Fibroblast of skin of abdomen (primary cell): ENCODE data around the gene GRIP1.
"Not testable (repeated sequence)": the region's sequence is repeated elsewhere in the genome, so short reads cannot be mapped to it uniquely, and the experiment has no call there.

Experiments used
- DNase-seq: peaks from one replicate; pipeline ENCODE4 v3.0.0-alpha.2; 2013

GRIP1 gene

DNA sequence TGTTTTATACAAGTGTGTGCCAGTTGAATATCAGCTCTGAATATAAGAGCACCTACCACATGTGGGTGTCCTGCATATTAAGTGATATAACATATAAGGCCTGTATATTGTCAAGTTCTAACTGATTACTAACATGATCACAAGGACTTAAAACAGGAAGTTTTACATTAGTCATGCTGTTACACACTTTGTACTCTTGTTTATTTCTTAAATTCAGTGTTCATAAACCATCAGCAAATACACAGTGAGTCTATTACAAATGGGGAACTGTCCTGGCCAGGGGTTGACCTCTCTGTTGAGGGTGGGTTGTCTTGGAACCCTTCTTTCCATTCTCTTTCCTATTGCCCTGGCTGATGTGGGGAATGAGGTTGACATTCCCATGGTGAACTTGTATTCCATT lies 357.4 kb downstream of the GRIP1 start:
- DNase-seq = no peak

DNA sequence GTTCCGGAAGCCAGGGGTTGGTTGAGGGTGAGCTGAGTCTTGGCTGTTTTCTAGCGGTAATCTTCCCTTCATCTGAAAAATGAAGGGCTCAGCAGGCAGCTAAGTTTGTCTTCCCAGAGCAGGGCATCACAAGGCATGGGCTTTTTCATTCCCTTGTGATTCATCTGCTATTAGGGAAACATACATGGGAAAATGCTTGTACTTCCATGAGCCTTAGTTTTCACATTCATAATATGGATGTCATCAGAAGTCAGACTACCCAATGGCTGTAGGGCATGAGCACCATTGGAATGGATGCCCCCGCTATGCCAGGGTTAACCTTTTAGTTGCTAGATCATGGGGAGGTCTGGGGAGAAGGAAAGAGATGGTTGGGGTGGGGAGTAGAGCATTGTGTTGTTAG lies 357.9 kb downstream of the GRIP1 start:
- no peak for DNase-seq

DNA sequence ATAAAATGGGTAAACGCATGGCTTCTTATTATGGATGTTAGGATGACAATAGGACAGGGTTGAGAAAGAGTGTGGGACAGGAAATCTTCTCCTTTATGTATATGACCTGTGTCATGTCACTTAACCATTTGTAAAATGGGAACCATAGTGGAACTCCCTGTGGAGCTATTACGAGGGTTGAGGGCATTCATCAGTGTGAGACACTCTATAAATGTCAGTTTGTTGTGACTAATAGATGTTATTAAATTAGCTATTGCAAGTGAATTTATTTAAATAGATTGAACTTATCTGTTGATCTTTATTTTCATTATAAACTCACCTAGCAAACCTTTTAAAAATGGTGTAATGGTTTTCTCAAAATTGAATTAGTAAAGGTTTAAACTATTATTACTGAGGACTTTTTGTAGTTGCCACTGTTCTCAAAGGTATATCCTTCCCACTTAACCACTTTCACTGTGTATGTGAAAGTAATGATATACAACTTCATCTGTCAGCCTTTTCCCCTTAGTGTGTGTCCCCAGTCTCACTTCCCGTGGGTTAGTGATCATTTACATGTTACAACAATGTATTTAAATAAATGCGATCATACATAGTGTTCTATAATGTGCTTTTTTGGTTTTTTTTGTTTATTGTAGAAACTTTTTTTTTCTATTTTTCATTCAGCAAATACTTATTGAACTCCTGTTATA lies 359.5 kb downstream of the GRIP1 start:
- no peak for DNase-seq

DNA sequence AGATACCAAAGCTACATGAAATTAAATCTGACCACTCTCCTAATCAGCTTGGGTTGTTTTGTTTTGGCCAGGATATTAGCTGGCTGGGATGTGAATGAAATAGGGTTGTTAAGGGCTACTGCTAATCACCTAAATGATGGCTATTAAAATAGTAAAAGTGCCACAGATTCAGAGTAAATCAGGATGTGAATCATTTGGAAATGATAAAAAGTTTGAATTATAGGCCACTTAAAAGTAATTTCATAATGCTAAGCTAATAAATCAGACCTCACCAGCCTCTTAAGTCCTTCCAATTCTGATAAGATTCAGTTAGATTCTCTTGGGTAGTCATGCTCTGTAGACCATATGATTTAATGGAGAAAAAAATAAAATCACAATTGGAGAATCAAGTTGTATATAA lies 364.6 kb downstream of the GRIP1 start:
- DNase-seq = no peak

- DNase-seq = no peak
These were observed 366.7 kb downstream of the GRIP1 start for GRCh38 chr12:66312189-66312588.

DNA sequence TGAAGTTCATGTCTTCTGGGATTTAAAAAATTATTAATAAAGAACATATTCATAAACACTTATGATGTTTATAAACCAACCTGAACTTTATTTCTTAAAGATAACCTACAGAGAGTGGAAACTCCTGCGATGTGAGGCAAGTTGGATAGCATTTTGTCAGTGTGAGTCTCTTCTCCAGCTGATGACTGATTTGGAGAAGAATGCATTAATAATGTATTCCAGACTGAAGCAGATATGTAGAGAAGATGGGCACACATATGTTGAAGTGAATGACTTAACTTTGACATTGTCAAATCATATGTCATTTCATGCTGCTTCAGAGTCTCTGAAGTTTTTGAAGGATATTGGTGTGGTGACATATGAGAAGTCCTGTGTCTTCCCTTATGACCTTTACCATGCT lies 369.3 kb downstream of the GRIP1 start:
- peak; percentile 51 for DNase-seq

GRCh38 chr12:66304296-66304900 lies 374.5 kb downstream of the GRIP1 start:
- no peak for DNase-seq

- DNase-seq = not testable (repeated sequence)
These were observed 375.5 kb downstream of the GRIP1 start for GRCh38 chr12:66303316-66303804.

GRCh38 chr12:66302827-66303169 lies 376.1 kb downstream of the GRIP1 start:
- no peak for DNase-seq

DNA sequence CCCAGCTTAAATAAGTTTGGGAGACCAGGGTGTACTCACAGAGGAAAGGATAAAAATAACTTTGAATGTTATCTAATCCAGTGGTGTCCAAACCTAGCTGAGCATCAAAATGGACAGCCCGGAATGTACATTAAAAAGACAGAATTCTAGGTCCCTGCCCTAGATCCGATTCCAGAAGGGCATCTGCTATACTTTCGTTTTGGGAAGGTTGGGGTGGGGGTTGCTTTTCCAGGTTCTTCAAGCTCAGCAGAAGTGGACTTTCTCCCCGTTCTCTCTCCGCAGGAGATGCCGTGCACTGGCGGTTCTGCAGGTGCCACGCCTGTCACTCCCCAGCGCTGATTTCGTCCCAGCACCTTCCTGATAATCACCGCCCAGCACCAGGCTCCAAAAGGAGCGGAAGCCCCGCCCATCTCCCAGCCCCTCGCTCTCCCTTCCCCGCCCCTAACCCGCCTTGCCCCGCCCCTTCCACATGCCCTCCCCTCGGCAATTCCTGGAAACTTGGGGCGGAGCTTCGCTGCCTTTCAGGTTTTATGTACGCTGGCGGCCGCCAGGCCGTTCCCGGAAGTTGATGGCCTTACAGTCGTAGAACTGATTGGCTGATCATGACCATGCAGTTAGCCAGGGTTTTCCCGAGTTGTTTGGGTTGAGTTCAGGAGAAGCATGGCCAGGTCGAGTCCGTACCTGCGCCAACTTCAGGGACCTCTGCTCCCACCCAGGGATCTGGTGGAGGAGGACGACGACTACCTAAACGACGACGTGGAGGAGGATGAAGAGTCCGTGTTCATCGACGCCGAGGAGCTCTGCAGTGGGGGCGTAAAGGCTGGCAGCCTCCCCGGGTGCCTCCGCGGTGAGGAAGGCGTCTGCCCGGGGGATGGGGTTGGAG lies 376.7 kb downstream of the GRIP1 start, which contains the start of gene HELB:
TSS of gene HELB (plus strand) at position 550 of the 883 bp plus-strand sequence. CDS start at position 661, 111 bp downstream.
- DNase-seq = peak; percentile 96

GRCh38 chr12:66297923-66298322 lies 381.0 kb downstream of the GRIP1 start:
- DNase-seq = no peak
